ENCODE measurements around the gene EEF1A2. TPM values are rescaled to one million over a fixed set of nuclear protein-coding genes. Genes with fewer than 3 reads are reported as not detected.
A peak's percentile ranks its signal among the peaks of the same experiment; 100 is the strongest.

EEF1A2 gene
- total and polyA plus RNA-seq, 4 donors = 0.05 to 0.12 TPM; not detected in 2

DNA sequence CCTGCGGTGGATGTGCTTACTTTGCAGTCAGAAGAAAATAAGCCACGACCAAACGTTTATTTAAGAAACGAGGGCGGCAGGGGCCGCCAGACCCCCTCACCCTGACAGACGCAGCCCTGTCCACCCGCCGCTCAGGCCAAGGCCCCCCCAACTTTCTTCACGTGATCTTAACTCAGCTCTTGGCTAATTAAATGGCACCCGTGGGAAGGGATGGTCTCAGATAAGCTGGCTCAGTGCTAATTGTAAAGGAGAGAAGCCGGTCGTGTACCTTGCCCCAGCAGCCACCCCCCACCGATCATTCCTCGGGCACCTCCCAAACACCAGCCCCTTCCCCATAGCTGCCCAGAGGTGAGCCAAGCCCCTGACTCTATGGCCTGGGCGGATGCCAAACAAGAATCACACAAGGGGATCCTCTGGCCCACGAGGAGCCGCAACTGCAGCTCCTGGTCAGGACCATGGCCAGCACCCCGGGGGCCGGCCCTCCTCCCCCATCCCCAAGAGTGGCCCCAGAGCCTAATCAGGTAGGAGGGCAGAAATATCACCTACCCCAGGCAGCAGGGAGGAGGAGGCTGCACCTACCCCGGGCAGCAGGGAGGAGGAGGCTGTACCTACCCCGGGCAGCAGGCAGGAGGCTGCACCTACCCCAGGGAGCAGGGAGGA, 37.6 kb downstream of the EEF1A2 start:
- TF ChIP-seq RXRA (IDR thresholded peaks at IDR 0.05) (no peak), TAF1 (conservative IDR thresholded peaks at IDR 0.05) (no peak), CTCF (IDR thresholded peaks at IDR 0.05; ENCODE audit: low read depth, low read length, missing input control) (no peak), REST (IDR thresholded peaks at IDR 0.05) (peak; percentile 97)

GRCh38 chr20:63459070-63459380, 39.9 kb downstream of the EEF1A2 start:
- TF ChIP-seq, protein P1, sequence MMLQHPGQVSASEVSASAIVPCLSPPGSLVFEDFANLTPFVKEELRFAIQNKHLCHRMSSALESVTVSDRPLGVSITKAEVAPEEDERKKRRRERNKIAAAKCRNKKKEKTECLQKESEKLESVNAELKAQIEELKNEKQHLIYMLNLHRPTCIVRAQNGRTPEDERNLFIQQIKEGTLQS (IDR thresholded peaks at IDR 0.05) = no peak
- TF ChIP-seq YY1 (IDR thresholded peaks at IDR 0.05) = no peak
- no peak for TF ChIP-seq RXRA (IDR thresholded peaks at IDR 0.05)
- WGBS = 78% methylated on average over 17 of the region's 17 CpGs
- no peak for DNase-seq (ENCODE audit: low spot score)
- H3K27me3 ChIP-seq (ENCODE audit: control insufficient read depth in 4 of 4, insufficient read depth in 4 of 4, low read length in 3 of 4) = peaks cover 0 to 11% (median under 1%) of the 10 kb centered on the region in 4 donors
- no peaks in the 10 kb centered on the region for H3K9me3 ChIP-seq (ENCODE audit: control insufficient read depth in 4 of 4, low read length in 3 of 4)
- H3K4me3 ChIP-seq (ENCODE audit: low read depth in 1 of 3, low read length in 3 of 3) = no peak overlapping the region
- H3K36me3 ChIP-seq (ENCODE audit: control insufficient read depth in 4 of 4, insufficient read depth in 3 of 4, low read depth in 1 of 4, low read length in 3 of 4) = no peaks in the 10 kb centered on the region
- H3K4me1 ChIP-seq (ENCODE audit: control insufficient read depth in 4 of 4, insufficient read depth in 4 of 4, low read length in 3 of 4) = no peaks in the 10 kb centered on the region
- H3K9ac ChIP-seq (ENCODE audit: low read depth in 1 of 2, low read length in 2 of 2) = no peak overlapping the region
- no peak overlapping the region for H3K27ac ChIP-seq (ENCODE audit: low read depth in 1 of 2, low read length in 2 of 2)

More for the DNA sequence above, 37.6 kb downstream of the EEF1A2 start:
- no peak for DNase-seq (ENCODE audit: low spot score)
- no peak overlapping the region for H3K9ac ChIP-seq (ENCODE audit: low read depth in 1 of 2, low read length in 2 of 2)
- 26% methylated on average over 22 of the region's 22 CpGs for WGBS
- H3K27ac ChIP-seq (ENCODE audit: low read depth in 1 of 2, low read length in 2 of 2) = no peak overlapping the region
- no peaks in the 10 kb centered on the region for H3K4me1 ChIP-seq (ENCODE audit: control insufficient read depth in 4 of 4, insufficient read depth in 4 of 4, low read length in 3 of 4)
- H3K36me3 ChIP-seq (ENCODE audit: control insufficient read depth in 4 of 4, insufficient read depth in 3 of 4, low read depth in 1 of 4, low read length in 3 of 4) = no peaks in the 10 kb centered on the region
- H3K27me3 ChIP-seq (ENCODE audit: control insufficient read depth in 4 of 4, insufficient read depth in 4 of 4, low read length in 3 of 4) = peaks cover 0 to 11% (median under 1%) of the 10 kb centered on the region in 4 donors
- H3K4me3 ChIP-seq (ENCODE audit: low read depth in 1 of 3, low read length in 3 of 3) = no peak overlapping the region
- no peaks in the 10 kb centered on the region for H3K9me3 ChIP-seq (ENCODE audit: control insufficient read depth in 4 of 4, low read length in 3 of 4)

- Histone ChIP-seq H3K4me1 (ENCODE audit: control insufficient read depth in 4 of 4, insufficient read depth in 4 of 4, low read length in 3 of 4) (no peaks in the 10 kb centered on the region), H3K9ac (ENCODE audit: low read depth in 1 of 2, low read length in 2 of 2) (no peak overlapping the region), H3K9me3 (ENCODE audit: control insufficient read depth in 4 of 4, low read length in 3 of 4) (no peaks in the 10 kb centered on the region), H3K27me3 (ENCODE audit: control insufficient read depth in 4 of 4, insufficient read depth in 4 of 4, low read length in 3 of 4) (peaks cover 0 to 11% (median under 1%) of the 10 kb centered on the region in 4 donors), H3K27ac (ENCODE audit: low read depth in 1 of 2, low read length in 2 of 2) (no peak overlapping the region), H3K36me3 (ENCODE audit: control insufficient read depth in 4 of 4, insufficient read depth in 3 of 4, low read depth in 1 of 4, low read length in 3 of 4) (no peaks in the 10 kb centered on the region), H3K4me3 (ENCODE audit: low read depth in 1 of 3, low read length in 3 of 3) (no peak overlapping the region)
- 84% methylated on average over 36 of the region's 36 CpGs for WGBS
- no peak for DNase-seq (ENCODE audit: low spot score)
- TF ChIP-seq EGR1 (IDR thresholded peaks at IDR 0.05; ENCODE audit: low read depth in 2 of 2) = no peak
- TF ChIP-seq CTCF (IDR thresholded peaks at IDR 0.05; ENCODE audit: low read depth, low read length, missing input control) = no peak
- TF ChIP-seq HNF4A (conservative IDR thresholded peaks at IDR 0.05) = no peak
- TF ChIP-seq HNF4G (IDR thresholded peaks at IDR 0.05) = no peak
- no peak for TF ChIP-seq ZBTB33 (IDR thresholded peaks at IDR 0.05)
- no peak for TF ChIP-seq GABPA (IDR thresholded peaks at IDR 0.05 in 1 of 2, conservative IDR thresholded peaks at IDR 0.05 in 1 of 2)
- TF ChIP-seq SP1 (IDR thresholded peaks at IDR 0.05) = no peak
- TF ChIP-seq, protein P1 (IDR thresholded peaks at IDR 0.05) = no peak
- no peak for TF ChIP-seq TAF1 (conservative IDR thresholded peaks at IDR 0.05)
- TF ChIP-seq RAD21 (IDR thresholded peaks at IDR 0.05) = no peak
- TF ChIP-seq FOXA2 (IDR thresholded peaks at IDR 0.05) = no peak
Measured at GRCh38 chr20:63458170-63459069, 40.5 kb downstream of the EEF1A2 start.
